ENCODE data around the gene C1S.

C1S gene

GRCh38 chr12:7108003-7108795 lies 47.7 kb downstream of the C1S start:
- Histone ChIP-seq H3K9ac (ENCODE audit: low read depth in 1 of 2, low read length in 2 of 2) (peak overlapping the region; percentile 82 to 96), H3K27me3 (ENCODE audit: control insufficient read depth in 1 of 2, insufficient read depth in 2 of 2, low read length in 2 of 2) (no peaks in the 10 kb centered on the region), H3K4me1 (ENCODE audit: control insufficient read depth in 1 of 2, insufficient read depth in 2 of 2, low read length in 2 of 2) (peaks cover 6 to 14% of the 10 kb centered on the region in 2 donors), H3K4me3 (ENCODE audit: low read depth in 1 of 2, low read length in 2 of 2) (peak overlapping the region; percentile 85 to 97), H3K36me3 (ENCODE audit: control insufficient read depth in 1 of 2, insufficient read depth in 2 of 2, low read length in 2 of 2) (peaks cover 0 to 3% of the 10 kb centered on the region in 2 donors), H3K9me3 (ENCODE audit: control insufficient read depth in 1 of 2, low read length in 2 of 2) (peaks cover 0 to 2% of the 10 kb centered on the region in 2 donors), H3K27ac (ENCODE audit: low read depth, low read length) (peak overlapping the region; percentile 81)

- peaks cover 0 to 2% of the 10 kb centered on the region in 2 donors for H3K36me3 ChIP-seq (ENCODE audit: control insufficient read depth in 1 of 2, insufficient read depth in 2 of 2, low read length in 2 of 2)
- peak within 1 kb of the TSS; percentile 82 to 96 for H3K9ac ChIP-seq (ENCODE audit: low read depth in 1 of 2, low read length in 2 of 2)
- peak within 1 kb of the TSS; percentile 85 to 97 for H3K4me3 ChIP-seq (ENCODE audit: low read depth in 1 of 2, low read length in 2 of 2)
- H3K9me3 ChIP-seq (ENCODE audit: control insufficient read depth in 1 of 2, low read length in 2 of 2): peaks cover 0 to 2% of the 10 kb centered on the region in 2 donors
- peaks cover 6 to 14% of the 10 kb centered on the region in 2 donors for H3K4me1 ChIP-seq (ENCODE audit: control insufficient read depth in 1 of 2, insufficient read depth in 2 of 2, low read length in 2 of 2)
- H3K27ac ChIP-seq (ENCODE audit: low read depth, low read length): peak within 1 kb of the TSS; percentile 81
- H3K27me3 ChIP-seq (ENCODE audit: control insufficient read depth in 1 of 2, insufficient read depth in 2 of 2, low read length in 2 of 2): no peaks in the 10 kb centered on the region
These were observed 48.5 kb downstream of the C1S start, which contains the start of gene C1RL for GRCh38 chr12:7108796-7109571. Gene C1RL (minus strand): TSS chr12:7109214. CDS start chr12:7109180, 34 bp downstream.

- peak overlapping the region; percentile 82 to 96 for H3K9ac ChIP-seq (ENCODE audit: low read depth in 1 of 2, low read length in 2 of 2)
- peak overlapping the region; percentile 85 to 97 for H3K4me3 ChIP-seq (ENCODE audit: low read depth in 1 of 2, low read length in 2 of 2)
- H3K36me3 ChIP-seq (ENCODE audit: control insufficient read depth in 1 of 2, insufficient read depth in 2 of 2, low read length in 2 of 2): peaks cover 0 to 3% of the 10 kb centered on the region in 2 donors
- H3K27ac ChIP-seq (ENCODE audit: low read depth, low read length): no peak overlapping the region
- H3K9me3 ChIP-seq (ENCODE audit: control insufficient read depth in 1 of 2, low read length in 2 of 2): peaks cover 0 to 2% of the 10 kb centered on the region in 2 donors
- H3K4me1 ChIP-seq (ENCODE audit: control insufficient read depth in 1 of 2, insufficient read depth in 2 of 2, low read length in 2 of 2): peaks cover 6 to 14% of the 10 kb centered on the region in 2 donors
- H3K27me3 ChIP-seq (ENCODE audit: control insufficient read depth in 1 of 2, insufficient read depth in 2 of 2, low read length in 2 of 2): no peaks in the 10 kb centered on the region
These were observed 49.0 kb downstream of the C1S start for GRCh38 chr12:7109572-7109920.

- Histone ChIP-seq H3K4me3 (ENCODE audit: low read depth in 1 of 2, low read length in 2 of 2) (no peak overlapping the region), H3K9ac (ENCODE audit: low read depth in 1 of 2, low read length in 2 of 2) (no peak overlapping the region), H3K9me3 (ENCODE audit: control insufficient read depth in 1 of 2, low read length in 2 of 2) (peaks cover 0 to 2% of the 10 kb centered on the region in 2 donors), H3K4me1 (ENCODE audit: control insufficient read depth in 1 of 2, insufficient read depth in 2 of 2, low read length in 2 of 2) (peaks cover 6 to 14% of the 10 kb centered on the region in 2 donors), H3K27me3 (ENCODE audit: control insufficient read depth in 1 of 2, insufficient read depth in 2 of 2, low read length in 2 of 2) (no peaks in the 10 kb centered on the region), H3K27ac (ENCODE audit: low read depth, low read length) (no peak overlapping the region), H3K36me3 (ENCODE audit: control insufficient read depth in 1 of 2, insufficient read depth in 2 of 2, low read length in 2 of 2) (peaks cover 0 to 3% of the 10 kb centered on the region in 2 donors)
These were observed 50.1 kb downstream of the C1S start for GRCh38 chr12:7110661-7111060.

GRCh38 chr12:7112041-7112440 lies 51.5 kb downstream of the C1S start:
- Histone ChIP-seq H3K27ac (ENCODE audit: low read depth, low read length) (no peak overlapping the region), H3K9ac (ENCODE audit: low read depth in 1 of 2, low read length in 2 of 2) (no peak overlapping the region), H3K27me3 (ENCODE audit: control insufficient read depth in 1 of 2, insufficient read depth in 2 of 2, low read length in 2 of 2) (no peaks in the 10 kb centered on the region), H3K4me1 (ENCODE audit: control insufficient read depth in 1 of 2, insufficient read depth in 2 of 2, low read length in 2 of 2) (peaks cover 7 to 16% of the 10 kb centered on the region in 2 donors), H3K36me3 (ENCODE audit: control insufficient read depth in 1 of 2, insufficient read depth in 2 of 2, low read length in 2 of 2) (peaks cover 3 to 4% of the 10 kb centered on the region in 2 donors), H3K9me3 (ENCODE audit: control insufficient read depth in 1 of 2, low read length in 2 of 2) (no peaks in the 10 kb centered on the region), H3K4me3 (ENCODE audit: low read depth in 1 of 2, low read length in 2 of 2) (no peak overlapping the region)

GRCh38 chr12:7113389-7113871 lies 52.9 kb downstream of the C1S start:
- Histone ChIP-seq H3K9me3 (ENCODE audit: control insufficient read depth in 1 of 2, low read length in 2 of 2) (no peaks in the 10 kb centered on the region), H3K4me1 (ENCODE audit: control insufficient read depth in 1 of 2, insufficient read depth in 2 of 2, low read length in 2 of 2) (peaks cover 20% of the 10 kb centered on the region in 2 donors), H3K36me3 (ENCODE audit: control insufficient read depth in 1 of 2, insufficient read depth in 2 of 2, low read length in 2 of 2) (peaks cover 3 to 4% of the 10 kb centered on the region in 2 donors), H3K4me3 (ENCODE audit: low read depth in 1 of 2, low read length in 2 of 2) (no peak overlapping the region), H3K27me3 (ENCODE audit: control insufficient read depth in 1 of 2, insufficient read depth in 2 of 2, low read length in 2 of 2) (no peaks in the 10 kb centered on the region), H3K9ac (ENCODE audit: low read depth in 1 of 2, low read length in 2 of 2) (no peak overlapping the region), H3K27ac (ENCODE audit: low read depth, low read length) (no peak overlapping the region)

- Histone ChIP-seq H3K27ac (ENCODE audit: low read depth, low read length) (no peak overlapping the region), H3K4me1 (ENCODE audit: control insufficient read depth in 1 of 2, insufficient read depth in 2 of 2, low read length in 2 of 2) (peaks cover 20 to 21% of the 10 kb centered on the region in 2 donors)
These were observed 53.5 kb downstream of the C1S start for GRCh38 chr12:7114008-7114407.

GRCh38 chr12:7114851-7115250 lies 54.3 kb downstream of the C1S start:
- Histone ChIP-seq H3K36me3 (ENCODE audit: control insufficient read depth in 1 of 2, insufficient read depth in 2 of 2, low read length in 2 of 2) (peaks cover 3 to 4% of the 10 kb centered on the region in 2 donors), H3K9me3 (ENCODE audit: control insufficient read depth in 1 of 2, low read length in 2 of 2) (no peaks in the 10 kb centered on the region), H3K27ac (ENCODE audit: low read depth, low read length) (no peak overlapping the region), H3K27me3 (ENCODE audit: control insufficient read depth in 1 of 2, insufficient read depth in 2 of 2, low read length in 2 of 2) (no peaks in the 10 kb centered on the region), H3K4me3 (ENCODE audit: low read depth in 1 of 2, low read length in 2 of 2) (no peak overlapping the region), H3K4me1 (ENCODE audit: control insufficient read depth in 1 of 2, insufficient read depth in 2 of 2, low read length in 2 of 2) (peaks cover 14% of the 10 kb centered on the region in 2 donors), H3K9ac (ENCODE audit: low read depth in 1 of 2, low read length in 2 of 2) (no peak overlapping the region)

More at GRCh38 chr12:7114008-7114407, 53.5 kb downstream of the C1S start:
- Histone ChIP-seq H3K27me3 (ENCODE audit: control insufficient read depth in 1 of 2, insufficient read depth in 2 of 2, low read length in 2 of 2) (no peaks in the 10 kb centered on the region), H3K4me3 (ENCODE audit: low read depth in 1 of 2, low read length in 2 of 2) (no peak overlapping the region), H3K9me3 (ENCODE audit: control insufficient read depth in 1 of 2, low read length in 2 of 2) (no peaks in the 10 kb centered on the region), H3K9ac (ENCODE audit: low read depth in 1 of 2, low read length in 2 of 2) (no peak overlapping the region), H3K36me3 (ENCODE audit: control insufficient read depth in 1 of 2, insufficient read depth in 2 of 2, low read length in 2 of 2) (peaks cover 3 to 4% of the 10 kb centered on the region in 2 donors)

- no peak overlapping the region for H3K27ac ChIP-seq (ENCODE audit: low read depth, low read length)
- no peaks in the 10 kb centered on the region for H3K9me3 ChIP-seq (ENCODE audit: control insufficient read depth in 1 of 2, low read length in 2 of 2)
- H3K9ac ChIP-seq (ENCODE audit: low read depth in 1 of 2, low read length in 2 of 2): no peak overlapping the region
- no peak overlapping the region for H3K4me3 ChIP-seq (ENCODE audit: low read depth in 1 of 2, low read length in 2 of 2)
- H3K27me3 ChIP-seq (ENCODE audit: control insufficient read depth in 1 of 2, insufficient read depth in 2 of 2, low read length in 2 of 2): no peaks in the 10 kb centered on the region
- peaks cover 3 to 4% of the 10 kb centered on the region in 2 donors for H3K36me3 ChIP-seq (ENCODE audit: control insufficient read depth in 1 of 2, insufficient read depth in 2 of 2, low read length in 2 of 2)
- peaks cover 14% of the 10 kb centered on the region in 2 donors for H3K4me1 ChIP-seq (ENCODE audit: control insufficient read depth in 1 of 2, insufficient read depth in 2 of 2, low read length in 2 of 2)
These were observed 55.7 kb downstream of the C1S start for GRCh38 chr12:7116196-7116595.

GRCh38 chr12:7116916-7117315 lies 56.4 kb downstream of the C1S start:
- no peak overlapping the region for H3K4me3 ChIP-seq (ENCODE audit: low read depth in 1 of 2, low read length in 2 of 2)
- no peaks in the 10 kb centered on the region for H3K27me3 ChIP-seq (ENCODE audit: control insufficient read depth in 1 of 2, insufficient read depth in 2 of 2, low read length in 2 of 2)
- peaks cover 3 to 4% of the 10 kb centered on the region in 2 donors for H3K36me3 ChIP-seq (ENCODE audit: control insufficient read depth in 1 of 2, insufficient read depth in 2 of 2, low read length in 2 of 2)
- H3K9me3 ChIP-seq (ENCODE audit: control insufficient read depth in 1 of 2, low read length in 2 of 2): no peaks in the 10 kb centered on the region
- H3K4me1 ChIP-seq (ENCODE audit: control insufficient read depth in 1 of 2, insufficient read depth in 2 of 2, low read length in 2 of 2): peaks cover 14% of the 10 kb centered on the region in 2 donors
- no peak overlapping the region for H3K9ac ChIP-seq (ENCODE audit: low read depth in 1 of 2, low read length in 2 of 2)
- H3K27ac ChIP-seq (ENCODE audit: low read depth, low read length): no peak overlapping the region
